ENCODE data around the gene CACNA1A.
"Not testable (repeated sequence)": the region's sequence is repeated elsewhere in the genome, so short reads cannot be mapped to it uniquely, and the experiment has no call there.

Gene CACNA1A

DNA sequence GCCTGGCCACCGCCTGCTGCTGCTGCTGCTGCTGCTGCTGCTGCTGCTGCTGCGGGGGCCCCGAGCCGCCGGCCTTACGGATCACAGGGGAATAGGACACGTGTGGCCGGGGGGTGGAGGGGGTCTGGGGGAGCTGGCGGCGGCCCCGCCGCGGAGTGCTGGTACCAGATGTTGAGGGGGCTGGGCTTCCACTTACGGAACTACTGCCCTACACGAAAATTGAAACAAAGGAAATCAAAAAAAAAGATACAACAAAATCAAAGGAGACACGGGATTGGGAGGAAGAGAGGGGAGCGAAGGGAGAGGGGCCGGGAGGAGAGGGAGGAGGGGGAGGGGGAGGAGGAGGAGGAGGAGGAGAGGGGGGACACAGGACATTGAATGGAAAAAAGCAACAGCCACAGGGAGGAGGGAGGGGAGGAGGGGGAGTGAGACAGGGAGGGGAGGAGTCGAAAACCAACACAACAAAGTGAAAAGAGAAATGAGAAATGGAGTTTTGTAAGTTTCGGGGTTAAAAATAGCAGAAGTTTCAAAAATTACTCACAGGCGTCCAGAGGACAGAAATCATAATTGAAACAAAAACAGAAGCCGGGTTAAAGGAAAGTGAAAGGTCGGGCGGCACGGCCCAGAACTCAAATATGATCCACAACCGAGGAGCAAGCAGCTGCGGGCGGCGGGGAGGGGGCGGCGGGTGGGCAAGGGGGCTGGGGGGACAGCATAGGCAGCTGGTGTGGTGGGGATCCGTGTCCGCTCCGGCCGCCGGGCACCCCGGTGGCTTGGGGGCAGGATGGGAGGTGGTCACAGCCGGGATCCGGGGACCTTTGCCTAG lies 298.2 kb downstream of the CACNA1A start:
- peak in 1 of 2 donors; percentile 22 for DNase-seq
- H3K27me3 ChIP-seq (ENCODE audit: insufficient read depth, low read length), result no peaks in the 10 kb centered on the region

DNA sequence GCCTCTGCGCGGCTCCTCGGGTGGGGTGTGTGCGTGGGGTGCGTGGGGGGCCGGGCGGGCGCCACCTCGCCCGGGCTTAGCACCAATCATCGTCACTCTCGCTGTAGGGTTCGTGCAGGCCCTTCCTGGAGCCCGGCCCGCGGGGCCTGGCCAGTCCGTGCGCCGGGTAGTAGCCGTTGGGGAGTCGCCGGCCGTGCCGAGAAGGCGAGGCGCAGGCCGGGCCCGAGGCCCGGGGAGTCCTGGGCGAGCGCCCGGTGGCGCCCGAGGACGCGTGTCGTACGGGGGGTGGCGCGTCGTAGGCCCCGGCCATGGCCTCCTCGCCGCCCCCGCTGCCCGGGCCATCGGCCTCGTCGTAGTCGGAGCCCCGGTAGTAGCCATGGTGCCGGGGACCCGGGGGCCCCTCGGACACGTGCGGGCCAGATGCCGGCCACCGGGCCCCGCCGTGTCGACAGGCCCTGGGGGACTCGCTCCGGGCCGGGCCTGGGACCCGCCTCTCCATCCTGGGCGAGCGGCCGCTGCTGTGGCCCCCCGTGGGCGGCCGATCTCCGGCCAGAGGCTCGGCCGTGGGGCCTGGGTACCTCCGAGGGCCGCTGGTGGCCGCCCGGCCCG lies 298.9 kb downstream of the CACNA1A start:
- H3K4me3 ChIP-seq (ENCODE audit: low read depth, low read length), result no peak overlapping the region
- H3K79me1 ChIP-seq (ENCODE audit: low read length), result no peaks in the 10 kb centered on the region
- no peaks in the 10 kb centered on the region for H3K36me3 ChIP-seq (ENCODE audit: control insufficient read depth in 1 of 2, insufficient read depth in 2 of 2, low read length in 2 of 2)
- no peak for DNase-seq
- H3K9ac ChIP-seq (ENCODE audit: low read length), result no peak overlapping the region
- no CpG with 5 or more reads among the region's 79 CpGs for WGBS (ENCODE audit: extremely low coverage, insufficient coverage, insufficient read length)
- H2AK5ac ChIP-seq (ENCODE audit: low read length), result no peak overlapping the region
- H3K27me3 ChIP-seq (ENCODE audit: insufficient read depth, low read length), result no peaks in the 10 kb centered on the region
- no peak overlapping the region for H3K14ac ChIP-seq (ENCODE audit: low read length)
- no peak overlapping the region for H2BK5ac ChIP-seq (ENCODE audit: low read depth, low read length, poor library complexity)
- H3K79me2 ChIP-seq (ENCODE audit: control insufficient read depth, insufficient read depth, low read length, poor library complexity), result no peaks in the 10 kb centered on the region
- no peak overlapping the region for H3K27ac ChIP-seq (ENCODE audit: low read depth, low read length)
- H2BK12ac ChIP-seq (ENCODE audit: low read length), result no peak overlapping the region
- no peak overlapping the region for H3K23ac ChIP-seq (ENCODE audit: low read length)
- no peak overlapping the region for H4K8ac ChIP-seq (ENCODE audit: low read depth, low read length)
- no peak overlapping the region for H3K18ac ChIP-seq (ENCODE audit: low read length)
- H2BK120ac ChIP-seq (ENCODE audit: insufficient read depth, low read length, poor library complexity), result no peak overlapping the region
- H2AFZ ChIP-seq (ENCODE audit: insufficient read depth, low read length, poor library complexity), result no peak overlapping the region
- H3K4me1 ChIP-seq (ENCODE audit: control insufficient read depth in 1 of 2, insufficient read depth in 2 of 2, low read length in 2 of 2), result no peaks in the 10 kb centered on the region
- no peak overlapping the region for H4K91ac ChIP-seq (ENCODE audit: low read depth, low read length)
- H3K9me3 ChIP-seq (ENCODE audit: insufficient read depth, low read depth, low read length), result peaks cover 4% of the 10 kb centered on the region
- H4K12ac ChIP-seq (ENCODE audit: low read depth, low read length), result no peak overlapping the region
- H3K4me2 ChIP-seq (ENCODE audit: low read length), result no peak overlapping the region
- no peak overlapping the region for H3K4ac ChIP-seq (ENCODE audit: low read depth, low read length)

More for the DNA sequence above, 298.2 kb downstream of the CACNA1A start:
- H3K79me1 ChIP-seq (ENCODE audit: low read length), result no peaks in the 10 kb centered on the region
- H3K4me2 ChIP-seq (ENCODE audit: low read length), result no peak overlapping the region
- no peak overlapping the region for H3K18ac ChIP-seq (ENCODE audit: low read length)
- H2BK120ac ChIP-seq (ENCODE audit: insufficient read depth, low read length, poor library complexity), result no peak overlapping the region
- no peak overlapping the region for H3K4me3 ChIP-seq (ENCODE audit: low read depth, low read length)
- H2BK12ac ChIP-seq (ENCODE audit: low read length), result no peak overlapping the region
- no peak overlapping the region for H3K23ac ChIP-seq (ENCODE audit: low read length)
- no peaks in the 10 kb centered on the region for H3K4me1 ChIP-seq (ENCODE audit: control insufficient read depth in 1 of 2, insufficient read depth in 2 of 2, low read length in 2 of 2)
- H3K4ac ChIP-seq (ENCODE audit: low read depth, low read length), result no peak overlapping the region
- 100% methylated on average over 1 of the region's 39 CpGs for WGBS (ENCODE audit: extremely low coverage, insufficient coverage, insufficient read length)
- H3K9ac ChIP-seq (ENCODE audit: low read length), result no peak overlapping the region
- H4K91ac ChIP-seq (ENCODE audit: low read depth, low read length), result no peak overlapping the region
- peaks cover 4% of the 10 kb centered on the region for H3K9me3 ChIP-seq (ENCODE audit: insufficient read depth, low read depth, low read length)
- H3K14ac ChIP-seq (ENCODE audit: low read length), result no peak overlapping the region
- H2AFZ ChIP-seq (ENCODE audit: insufficient read depth, low read length, poor library complexity), result no peak overlapping the region
- H2AK5ac ChIP-seq (ENCODE audit: low read length), result no peak overlapping the region
- H3K36me3 ChIP-seq (ENCODE audit: control insufficient read depth in 1 of 2, insufficient read depth in 2 of 2, low read length in 2 of 2), result no peaks in the 10 kb centered on the region
- no peak overlapping the region for H2BK5ac ChIP-seq (ENCODE audit: low read depth, low read length, poor library complexity)
- no peak overlapping the region for H3K27ac ChIP-seq (ENCODE audit: low read depth, low read length)
- H4K8ac ChIP-seq (ENCODE audit: low read depth, low read length), result no peak overlapping the region
- H4K12ac ChIP-seq (ENCODE audit: low read depth, low read length), result no peak overlapping the region
- H3K79me2 ChIP-seq (ENCODE audit: control insufficient read depth, insufficient read depth, low read length, poor library complexity), result no peaks in the 10 kb centered on the region

DNA sequence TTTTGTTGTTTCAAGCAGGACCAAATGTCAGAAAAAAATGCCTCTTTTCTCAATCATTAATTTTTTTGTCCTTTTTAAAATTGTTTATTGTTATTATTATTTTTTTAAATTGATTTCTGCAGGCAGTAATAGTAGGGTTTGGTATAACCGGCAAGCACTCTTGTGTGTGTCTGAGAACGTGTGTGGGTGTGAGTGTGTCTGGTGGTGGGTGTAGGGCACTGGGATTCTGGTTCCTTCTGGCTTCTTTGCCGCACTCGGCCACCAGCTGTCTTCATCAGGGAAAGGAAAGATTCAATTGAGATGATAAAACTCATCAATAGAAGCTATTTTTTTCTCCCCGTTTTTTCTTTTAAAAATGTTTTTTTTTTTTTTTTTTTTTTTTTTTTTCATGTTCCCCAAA lies 299.7 kb downstream of the CACNA1A start:
- no peaks in the 10 kb centered on the region for H3K36me3 ChIP-seq (ENCODE audit: control insufficient read depth in 1 of 2, insufficient read depth in 2 of 2, low read length in 2 of 2)
- H3K27ac ChIP-seq (ENCODE audit: low read depth, low read length), result no peak overlapping the region
- DNase-seq, result no peak
- no peak overlapping the region for H3K4ac ChIP-seq (ENCODE audit: low read depth, low read length)
- H3K79me2 ChIP-seq (ENCODE audit: control insufficient read depth, insufficient read depth, low read length, poor library complexity), result no peaks in the 10 kb centered on the region
- no peak overlapping the region for H4K91ac ChIP-seq (ENCODE audit: low read depth, low read length)
- no peak overlapping the region for H2BK5ac ChIP-seq (ENCODE audit: low read depth, low read length, poor library complexity)
- no peak overlapping the region for H2AFZ ChIP-seq (ENCODE audit: insufficient read depth, low read length, poor library complexity)
- H4K8ac ChIP-seq (ENCODE audit: low read depth, low read length), result no peak overlapping the region
- no peak overlapping the region for H2BK12ac ChIP-seq (ENCODE audit: low read length)
- H3K23ac ChIP-seq (ENCODE audit: low read length), result no peak overlapping the region
- H3K4me3 ChIP-seq (ENCODE audit: low read depth, low read length), result no peak overlapping the region
- no peak overlapping the region for H2BK120ac ChIP-seq (ENCODE audit: insufficient read depth, low read length, poor library complexity)
- H3K79me1 ChIP-seq (ENCODE audit: low read length), result no peaks in the 10 kb centered on the region
- H3K14ac ChIP-seq (ENCODE audit: low read length), result no peak overlapping the region
- no peak overlapping the region for H3K18ac ChIP-seq (ENCODE audit: low read length)
- no peak overlapping the region for H2AK5ac ChIP-seq (ENCODE audit: low read length)
- H3K27me3 ChIP-seq (ENCODE audit: insufficient read depth, low read length), result no peaks in the 10 kb centered on the region
- H3K4me1 ChIP-seq (ENCODE audit: control insufficient read depth in 1 of 2, insufficient read depth in 2 of 2, low read length in 2 of 2), result no peaks in the 10 kb centered on the region
- whole genome bisulfite sequencing (ENCODE audit: extremely low coverage, insufficient coverage, insufficient read length), result no CpG with 5 or more reads among the region's 5 CpGs
- H3K4me2 ChIP-seq (ENCODE audit: low read length), result no peak overlapping the region
- H4K12ac ChIP-seq (ENCODE audit: low read depth, low read length), result no peak overlapping the region
- H3K9me3 ChIP-seq (ENCODE audit: insufficient read depth, low read depth, low read length), result peaks cover 4% of the 10 kb centered on the region
- H3K9ac ChIP-seq (ENCODE audit: low read length), result no peak overlapping the region

DNA sequence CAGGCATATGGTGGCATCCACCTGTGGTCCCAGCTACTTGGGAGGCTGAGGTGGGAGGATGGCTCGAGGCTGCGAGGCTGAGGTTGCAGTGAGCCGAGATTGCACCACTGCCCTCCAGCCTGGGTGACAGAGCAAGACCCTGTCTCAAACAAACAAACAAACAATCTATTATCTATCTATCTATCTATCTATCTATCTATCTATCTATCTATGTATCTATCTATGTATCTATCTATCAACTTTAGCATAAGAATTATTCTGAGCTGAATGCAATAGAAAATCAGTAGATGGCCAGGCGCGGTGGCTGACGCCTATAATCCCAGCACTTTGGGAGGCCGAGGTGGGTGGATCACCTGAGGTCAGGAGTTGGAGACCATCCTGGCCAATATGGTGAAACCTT lies 304.2 kb downstream of the CACNA1A start:
- not testable (repeated sequence) for H4K91ac ChIP-seq (ENCODE audit: low read depth, low read length); H3K4me1 ChIP-seq (ENCODE audit: control insufficient read depth in 1 of 2, insufficient read depth in 2 of 2, low read length in 2 of 2); H3K4me3 ChIP-seq (ENCODE audit: low read depth, low read length); H2AFZ ChIP-seq (ENCODE audit: insufficient read depth, low read length, poor library complexity); H3K79me1 ChIP-seq (ENCODE audit: low read length); H3K14ac ChIP-seq (ENCODE audit: low read length); H3K23ac ChIP-seq (ENCODE audit: low read length); DNase-seq; H3K9me3 ChIP-seq (ENCODE audit: insufficient read depth, low read depth, low read length); H4K8ac ChIP-seq (ENCODE audit: low read depth, low read length); H3K9ac ChIP-seq (ENCODE audit: low read length); H3K18ac ChIP-seq (ENCODE audit: low read length); H3K4ac ChIP-seq (ENCODE audit: low read depth, low read length); H3K27ac ChIP-seq (ENCODE audit: low read depth, low read length); H3K4me2 ChIP-seq (ENCODE audit: low read length); H2BK5ac ChIP-seq (ENCODE audit: low read depth, low read length, poor library complexity); H4K12ac ChIP-seq (ENCODE audit: low read depth, low read length); H3K36me3 ChIP-seq (ENCODE audit: control insufficient read depth in 1 of 2, insufficient read depth in 2 of 2, low read length in 2 of 2); H2AK5ac ChIP-seq (ENCODE audit: low read length); H2BK12ac ChIP-seq (ENCODE audit: low read length); H3K27me3 ChIP-seq (ENCODE audit: insufficient read depth, low read length); H3K79me2 ChIP-seq (ENCODE audit: control insufficient read depth, insufficient read depth, low read length, poor library complexity); H2BK120ac ChIP-seq (ENCODE audit: insufficient read depth, low read length, poor library complexity)
- no CpG with 5 or more reads among the region's 7 CpGs for WGBS (ENCODE audit: extremely low coverage, insufficient coverage, insufficient read length)

Data from trophoblast cell (in vitro differentiated cells and primary cell).